Panc1 (cell line): Measurements from ENCODE around the gene GRK6. TPM values are rescaled to one million over a fixed set of nuclear protein-coding genes. Genes with fewer than 3 reads are reported as not detected.

ENCODE experiments used
- ATAC-seq: fragments of 200-7000 bp; cut with Tn5 transposase; 2 replicates; pipeline ENCODE4 v1.9.1; 2020; ENCODE audit warnings: mild to moderate bottlenecking, moderate library complexity
- BruUV-seq: library from RNA; stranded (reverse); fragments of 400-500 nt; replicated peaks from 2 replicates; lab custom pipeline; 2021; lab: Mats Ljungman, UMichigan
- CTCF ChIA-PET: fragments of 300-600 bp; sonication (Branson Sonifier 250); formaldehyde crosslinking; loops from one replicate; lab custom pipeline; 2022; ENCODE audit warnings: antibody characterized with exemption; lab: Charles Lee
- POLR2A ChIA-PET: fragments of 300-600 bp; sonication (Branson Sonifier 250); formaldehyde crosslinking; loops from one replicate; lab custom pipeline; 2022; ENCODE audit warnings: antibody characterized with exemption; lab: Charles Lee
- DNase-seq: peaks from one replicate; pipeline ENCODE4 v3.0.0-alpha.2; 2010; ENCODE audit warnings: low read depth, low spot score
- H3K27ac ChIP-seq: 2 replicates; pipeline ENCODE4 v1.5.1; 2011; ENCODE audit warnings: mild to moderate bottlenecking, low read length, inconsistent platforms
- H3K27me3 ChIP-seq: fragments of 200-500 bp; sonication (Bioruptor generic); 2 replicates; pipeline ENCODE4 v1.6.0; 2014; ENCODE audit warnings: low read length, inconsistent platforms; ENCODE audit not compliant: control insufficient read depth, insufficient read depth
- H3K36me3 ChIP-seq: fragments of 200-500 bp; sonication (Bioruptor generic); 2 replicates; pipeline ENCODE4 v1.5.1; 2014; ENCODE audit warnings: inconsistent platforms, mild to moderate bottlenecking, low read length, moderate library complexity; ENCODE audit not compliant: control insufficient read depth, insufficient read depth
- H3K4me1 ChIP-seq: 2 replicates; pipeline ENCODE4 v1.5.1; 2011; ENCODE audit warnings: inconsistent platforms, mild to moderate bottlenecking, low read length, moderate library complexity; ENCODE audit not compliant: control insufficient read depth, insufficient read depth
- H3K4me3 ChIP-seq, 2 experiments: 2 replicates each; pipeline ENCODE4 v1.5.1; 2011 to 2012; ENCODE audit warnings: low read depth in 2 of 2, low read length in 2 of 2, mild to moderate bottlenecking in 2 of 2, inconsistent platforms in 1 of 2, moderate library complexity in 1 of 2
- H3K9me3 ChIP-seq: fragments of 200-500 bp; sonication (Bioruptor generic); 2 replicates; pipeline ENCODE4 v1.5.1; 2014; ENCODE audit warnings: low read depth, mild to moderate bottlenecking, inconsistent platforms, low read length, moderate library complexity; ENCODE audit not compliant: control insufficient read depth, insufficient read depth
- POLR2AphosphoS5 ChIP-seq: IDR thresholded peaks from 2 replicates; pipeline ENCODE4 v1.6.1; 2012; ENCODE audit warnings: mild to moderate bottlenecking, low read depth, low read length, moderate library complexity
- SIN3A ChIP-seq: IDR thresholded peaks from 2 replicates; pipeline ENCODE4 v1.6.1; 2012; ENCODE audit warnings: low read depth, mild to moderate bottlenecking, low read length, moderate library complexity, borderline replicate concordance; ENCODE audit not compliant: insufficient read depth
- TCF7L2 ChIP-seq: IDR thresholded peaks from 2 replicates; pipeline ENCODE4 v1.6.1; 2011; ENCODE audit warnings: mild to moderate bottlenecking, low read depth, low read length, inconsistent platforms
- in situ Hi-C: cut with HindIII; loops from 2 replicates; pipeline ENCODE4 v1.10.0; 2016; ENCODE audit warnings: low sequenced_read_pairs, low pct_unique_long_range_greater_than_20kb
- intact Hi-C: fragments of 100-400 bp; cut with micrococcal nuclease; formaldehyde crosslinking; loops from one replicate; pipeline ENCODE4 v1.10.0; 2022; ENCODE audit not compliant: unreplicated experiment
- total RNA-seq: library from RNA; stranded (reverse); gene quantifications from one replicate; pipeline ENCODE4 v1.2.1, GENCODE V29; 2021; ENCODE audit not compliant: unreplicated experiment
- TF ChIP-seq, protein P1 (sequence below), 2 experiments: IDR thresholded peaks; 2 replicates each; pipeline ENCODE4 v1.6.1; 2011 to 2012; ENCODE audit warnings: low read depth in 2 of 2, control low read depth in 1 of 2, low read length in 1 of 2, mild to moderate bottlenecking in 1 of 2, moderate library complexity in 1 of 2; ENCODE audit not compliant: insufficient read depth in 1 of 2
- TF ChIP-seq, protein P2 (sequence below): fragments of 450-650 bp; IDR thresholded peaks from 2 replicates; pipeline ENCODE4 v1.5.1; 2017; ENCODE audit warnings: mild to moderate bottlenecking

Gene GRK6
- total RNA-seq, 1 experiment from 2014 or later: 56.1 TPM

- ATAC-seq (no peak), DNase-seq (no peak)
- peaks cover 22% of the 10 kb centered on the region for H3K4me1 ChIP-seq
- ChIA-PET POLR2A (no interaction called here), CTCF (interaction anchor here (0.6 kb wide), 1 partner anchor 17 kb away, joined by 5 read pairs; no protein-coding TSS in a partner anchor)
- intact Hi-C loops (no loop called here), in situ Hi-C loops (no loop called here)
- H3K36me3 ChIP-seq: no peaks in the 10 kb centered on the region; the same call in 1 of the 2 replicates
- H3K27ac ChIP-seq: no peak overlapping the region
- no TSS peak for BruUV-seq
- no peaks in the 10 kb centered on the region for H3K27me3 ChIP-seq
- H3K4me3 ChIP-seq: no peak overlapping the region
- no peaks in the 10 kb centered on the region for H3K9me3 ChIP-seq
- TF ChIP-seq POLR2AphosphoS5: no peak
- TF ChIP-seq, protein P1, sequence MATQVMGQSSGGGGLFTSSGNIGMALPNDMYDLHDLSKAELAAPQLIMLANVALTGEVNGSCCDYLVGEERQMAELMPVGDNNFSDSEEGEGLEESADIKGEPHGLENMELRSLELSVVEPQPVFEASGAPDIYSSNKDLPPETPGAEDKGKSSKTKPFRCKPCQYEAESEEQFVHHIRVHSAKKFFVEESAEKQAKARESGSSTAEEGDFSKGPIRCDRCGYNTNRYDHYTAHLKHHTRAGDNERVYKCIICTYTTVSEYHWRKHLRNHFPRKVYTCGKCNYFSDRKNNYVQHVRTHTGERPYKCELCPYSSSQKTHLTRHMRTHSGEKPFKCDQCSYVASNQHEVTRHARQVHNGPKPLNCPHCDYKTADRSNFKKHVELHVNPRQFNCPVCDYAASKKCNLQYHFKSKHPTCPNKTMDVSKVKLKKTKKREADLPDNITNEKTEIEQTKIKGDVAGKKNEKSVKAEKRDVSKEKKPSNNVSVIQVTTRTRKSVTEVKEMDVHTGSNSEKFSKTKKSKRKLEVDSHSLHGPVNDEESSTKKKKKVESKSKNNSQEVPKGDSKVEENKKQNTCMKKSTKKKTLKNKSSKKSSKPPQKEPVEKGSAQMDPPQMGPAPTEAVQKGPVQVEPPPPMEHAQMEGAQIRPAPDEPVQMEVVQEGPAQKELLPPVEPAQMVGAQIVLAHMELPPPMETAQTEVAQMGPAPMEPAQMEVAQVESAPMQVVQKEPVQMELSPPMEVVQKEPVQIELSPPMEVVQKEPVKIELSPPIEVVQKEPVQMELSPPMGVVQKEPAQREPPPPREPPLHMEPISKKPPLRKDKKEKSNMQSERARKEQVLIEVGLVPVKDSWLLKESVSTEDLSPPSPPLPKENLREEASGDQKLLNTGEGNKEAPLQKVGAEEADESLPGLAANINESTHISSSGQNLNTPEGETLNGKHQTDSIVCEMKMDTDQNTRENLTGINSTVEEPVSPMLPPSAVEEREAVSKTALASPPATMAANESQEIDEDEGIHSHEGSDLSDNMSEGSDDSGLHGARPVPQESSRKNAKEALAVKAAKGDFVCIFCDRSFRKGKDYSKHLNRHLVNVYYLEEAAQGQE (IDR thresholded peaks at IDR 0.05; ENCODE audit: insufficient read depth in 1 of 2, low read depth in 2 of 2, low read length in 1 of 2): no peak
Measured at GRCh38 chr5:177475563-177476427, 49.3 kb downstream of the GRK6 start.

- TF ChIP-seq, protein P2, sequence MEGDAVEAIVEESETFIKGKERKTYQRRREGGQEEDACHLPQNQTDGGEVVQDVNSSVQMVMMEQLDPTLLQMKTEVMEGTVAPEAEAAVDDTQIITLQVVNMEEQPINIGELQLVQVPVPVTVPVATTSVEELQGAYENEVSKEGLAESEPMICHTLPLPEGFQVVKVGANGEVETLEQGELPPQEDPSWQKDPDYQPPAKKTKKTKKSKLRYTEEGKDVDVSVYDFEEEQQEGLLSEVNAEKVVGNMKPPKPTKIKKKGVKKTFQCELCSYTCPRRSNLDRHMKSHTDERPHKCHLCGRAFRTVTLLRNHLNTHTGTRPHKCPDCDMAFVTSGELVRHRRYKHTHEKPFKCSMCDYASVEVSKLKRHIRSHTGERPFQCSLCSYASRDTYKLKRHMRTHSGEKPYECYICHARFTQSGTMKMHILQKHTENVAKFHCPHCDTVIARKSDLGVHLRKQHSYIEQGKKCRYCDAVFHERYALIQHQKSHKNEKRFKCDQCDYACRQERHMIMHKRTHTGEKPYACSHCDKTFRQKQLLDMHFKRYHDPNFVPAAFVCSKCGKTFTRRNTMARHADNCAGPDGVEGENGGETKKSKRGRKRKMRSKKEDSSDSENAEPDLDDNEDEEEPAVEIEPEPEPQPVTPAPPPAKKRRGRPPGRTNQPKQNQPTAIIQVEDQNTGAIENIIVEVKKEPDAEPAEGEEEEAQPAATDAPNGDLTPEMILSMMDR: no peak
- no peak for TF ChIP-seq TCF7L2
- no peak for TF ChIP-seq POLR2AphosphoS5
- TF ChIP-seq, protein P1 (IDR thresholded peaks at IDR 0.05; ENCODE audit: insufficient read depth in 1 of 2, low read depth in 2 of 2, low read length in 1 of 2): no peak
- TF ChIP-seq SIN3A: no peak
- ATAC-seq: no peak
- H3K27me3 ChIP-seq: no peaks in the 10 kb centered on the region
- CTCF ChIA-PET: no interaction called here
- peaks cover 13% of the 10 kb centered on the region for H3K4me1 ChIP-seq
- BruUV-seq: no TSS peak
- in situ Hi-C loops: no loop called here
- H3K36me3 ChIP-seq: no peaks in the 10 kb centered on the region; the same call in 1 of the 2 replicates
- intact Hi-C loops: no loop called here
- POLR2A ChIA-PET: no interaction called here
- no peak for DNase-seq
- H3K4me3 ChIP-seq: no peak overlapping the region
- no peaks in the 10 kb centered on the region for H3K9me3 ChIP-seq
- H3K27ac ChIP-seq: no peak overlapping the region
Measured at GRCh38 chr5:177476531-177477233, 50.2 kb downstream of the GRK6 start.
